HepG2 (cell line): ENCODE measurements around the gene PTGES. TPM values are rescaled to one million over a fixed set of nuclear protein-coding genes. Genes with fewer than 3 reads are reported as not detected.
A peak's percentile ranks its signal among the peaks of the same experiment; 100 is the strongest.

Source experiments
- ATAC-seq: fragments of 200-7000 bp; cut with Tn5 transposase; 3 replicates; pipeline ENCODE4 v1.9.1; 2020; ENCODE audit warnings: mild to moderate bottlenecking, moderate library complexity
- BruUV-seq: library from RNA; stranded (reverse); fragments of 400-500 nt; replicated peaks from 2 replicates; lab custom pipeline; 2021; lab: Mats Ljungman, UMichigan
- CTCF ChIA-PET: fragments of 300-600 bp; formaldehyde crosslinking; extraction: SDS; loops from one replicate; lab custom pipeline; 2021; ENCODE audit warnings: low total read pairs, inconsistent platforms, low intra/inter-chr PET ratio; lab: Yijun Ruan, JAX
- POLR2A ChIA-PET: fragments of 350-600 bp; sonication (Branson Sonifier 250); formaldehyde crosslinking; loops from one replicate; lab custom pipeline; 2020; ENCODE audit warnings: antibody characterized with exemption, inconsistent platforms; lab: Yijun Ruan, JAX
- DNase-seq: peaks from one replicate; pipeline ENCODE4 v3.0.0-alpha.2; 2015; ENCODE audit warnings: low spot score
- FAIRE-seq: peaks from 3 replicates; lab custom pipeline; 2011; peaks lifted over from hg19 to GRCh38; lab: Jason Lieb, UNC
- H2AFZ ChIP-seq: one replicate; pipeline ENCODE4 v1.6.1; 2011; ENCODE audit warnings: low read length, inconsistent platforms
- H3K27ac ChIP-seq: fragments of 300-600 bp; 3 replicates; pipeline ENCODE4 v1.8.0; 2011; ENCODE audit warnings: mixed run types, mild to moderate bottlenecking, mixed read lengths, low read length, inconsistent platforms; ENCODE audit not compliant: insufficient read depth; ENCODE audit errors: extremely low read length
- H3K27me3 ChIP-seq, 2 experiments: fragments of 200-600 bp in 1 of 2; 2 replicates in 1 of 2; 3 replicates in 1 of 2; pipeline versions ENCODE4 v1.6.0 to v1.8.0; 2011; ENCODE audit warnings: low read length in 2 of 2, mild to moderate bottlenecking in 2 of 2, moderate library complexity in 2 of 2, inconsistent platforms in 1 of 2; ENCODE audit not compliant: insufficient read depth in 2 of 2, control insufficient read depth in 1 of 2
- H3K36me3 ChIP-seq, 2 experiments: fragments of 200-600 bp in 1 of 2; replicated peaks in 1 of 2; 2 replicates in 1 of 2; 3 replicates in 1 of 2; pipeline versions ENCODE4 v1.5.1 to v1.8.0; 2011; ENCODE audit warnings: low read length in 2 of 2, inconsistent platforms in 1 of 2; ENCODE audit not compliant: insufficient read depth in 2 of 2, control insufficient read depth in 1 of 2
- H3K4me1 ChIP-seq: 2 replicates; pipeline ENCODE4 v1.5.1; 2012; ENCODE audit warnings: low read length, inconsistent platforms; ENCODE audit not compliant: insufficient read depth
- H3K4me2 ChIP-seq: 2 replicates; pipeline ENCODE4 v1.6.0; 2011; ENCODE audit warnings: low read depth, low read length, inconsistent platforms
- H3K4me3 ChIP-seq, 3 experiments: fragments of 200-600 bp in 1 of 3; sonication (generic), shearing (Covaris generic) in 1 of 3; replicated peaks in 1 of 3; 2 replicates each; pipeline ENCODE4 v1.5.1; 2011 to 2016; ENCODE audit warnings: low read length in 3 of 3, inconsistent platforms in 2 of 3, low read depth in 2 of 3, mild to moderate bottlenecking in 2 of 3, control low read depth in 1 of 3, mixed read lengths in 1 of 3; ENCODE audit not compliant: insufficient read depth in 1 of 3
- H3K79me2 ChIP-seq: one replicate; pipeline ENCODE4 v1.6.1; 2011; ENCODE audit warnings: low read length, inconsistent platforms; ENCODE audit not compliant: insufficient read depth
- H3K9ac ChIP-seq: 2 replicates; pipeline ENCODE4 v1.6.0; 2011; ENCODE audit warnings: mild to moderate bottlenecking, low read depth, low read length, inconsistent platforms; ENCODE audit not compliant: insufficient read depth
- H3K9me3 ChIP-seq: 2 replicates; pipeline ENCODE4 v1.5.1; 2012; ENCODE audit warnings: mild to moderate bottlenecking, low read length
- H4K20me1 ChIP-seq: 2 replicates; pipeline ENCODE4 v1.6.0; 2011; ENCODE audit warnings: inconsistent platforms, mild to moderate bottlenecking, low read length, moderate library complexity; ENCODE audit not compliant: insufficient read depth
- NFE2 ChIP-seq: sonication (generic); formaldehyde crosslinking; IDR thresholded peaks from 2 replicates; pipeline ENCODE4 v1.4.0; 2020; ENCODE audit warnings: missing genetic modification reagents
- SCMH1 ChIP-seq: sonication (generic); formaldehyde crosslinking; IDR thresholded peaks from 2 replicates; pipeline ENCODE4 v1.9.0; 2021; ENCODE audit warnings: missing genetic modification reagents, mild to moderate bottlenecking, borderline replicate concordance
- ZFP36L1 ChIP-seq: sonication (generic); formaldehyde crosslinking; IDR thresholded peaks from 2 replicates; pipeline ENCODE4 v1.8.0; 2022; ENCODE audit warnings: mild to moderate bottlenecking, missing genetic modification reagents, moderate library complexity
- ZNF496 ChIP-seq: sonication (generic); formaldehyde crosslinking; IDR thresholded peaks from 2 replicates; pipeline ENCODE4 v1.8.1; 2023; ENCODE audit warnings: mild to moderate bottlenecking, moderate library complexity, missing genetic modification reagents; ENCODE audit not compliant: insufficient replicate concordance
- ZNF777 ChIP-seq: sonication (generic); formaldehyde crosslinking; IDR thresholded peaks from 2 replicates; pipeline ENCODE4 v1.4.0; 2020; ENCODE audit warnings: missing genetic modification reagents
- WGBS: methylation state at CpG from one replicate; pipeline ENCODE4 v1.1.6; 2017; ENCODE audit warnings: low lambda C conversion rate; 5-methylcytosine and 5-hydroxymethylcytosine counted together
- in situ Hi-C: cut with HindIII; loops from 2 replicates; pipeline ENCODE4 v1.10.0; 2017; ENCODE audit warnings: low pct_unique_long_range_greater_than_20kb; ENCODE audit not compliant: extremely low pct_ligation_motif_present
- intact Hi-C: fragments of 100-400 bp; cut with micrococcal nuclease; formaldehyde crosslinking; loops from one replicate; pipeline ENCODE4 v1.10.0; 2022; ENCODE audit not compliant: unreplicated experiment
- polyA plus RNA-seq, 8 experiments: library from polyadenylated mRNA; depleted of rRNA in 3 of 8; stranded (reverse) in 7 of 8; unstranded in 1 of 8; fragments of >200 nt; fragmentation: Illumina TruSeq in 4 of 8; extraction: Trizol in 4 of 8; gene quantifications; 2 replicates each; pipeline versions ENCODE4 v1.2.1 to v1.2.3, GENCODE V29; 2011 to 2016; ENCODE audit warnings: low read depth in 4 of 8, missing spikeins in 1 of 8, mixed read lengths in 1 of 8; ENCODE audit not compliant: insufficient read depth in 1 of 8
- total RNA-seq, 5 experiments: library from RNA; depleted of rRNA; stranded (reverse); fragments of >200 nt; fragmentation: Illumina TruSeq; extraction: Trizol; gene quantifications; 2 replicates each; pipeline ENCODE4 v1.2.3, GENCODE V29; 2016; ENCODE audit warnings: low read depth in 1 of 5
- TF ChIP-seq, protein P1 (sequence below): sonication (generic); formaldehyde crosslinking; IDR thresholded peaks from 2 replicates; pipeline ENCODE4 v1.4.0; 2020; ENCODE audit warnings: missing genetic modification reagents
- TF ChIP-seq, protein P2 (sequence below): sonication (generic); formaldehyde crosslinking; IDR thresholded peaks from 2 replicates; pipeline ENCODE4 v1.5.0; 2020; ENCODE audit warnings: mild to moderate bottlenecking, missing genetic modification reagents, moderate library complexity
- TF ChIP-seq, protein P3 (sequence below): fragments of 450-650 bp; IDR thresholded peaks from 2 replicates; pipeline ENCODE4 v1.6.1; 2016
- TF ChIP-seq, protein P4 (sequence below): sonication (generic); formaldehyde crosslinking; IDR thresholded peaks from 2 replicates; pipeline ENCODE4 v1.8.0; 2022; ENCODE audit warnings: low read depth, missing genetic modification reagents
- TF ChIP-seq, protein P5 (sequence below): sonication (generic); formaldehyde crosslinking; IDR thresholded peaks from 2 replicates; pipeline ENCODE4 v1.4.0; 2020; ENCODE audit warnings: mild to moderate bottlenecking, missing genetic modification reagents, borderline replicate concordance

Gene PTGES
- total and polyA plus RNA-seq, 2 of the 13 experiments (the other 11 are each of a cell fraction or from before 2014, with no cell fraction given), result 0.07 TPM; not detected in 1

DNA sequence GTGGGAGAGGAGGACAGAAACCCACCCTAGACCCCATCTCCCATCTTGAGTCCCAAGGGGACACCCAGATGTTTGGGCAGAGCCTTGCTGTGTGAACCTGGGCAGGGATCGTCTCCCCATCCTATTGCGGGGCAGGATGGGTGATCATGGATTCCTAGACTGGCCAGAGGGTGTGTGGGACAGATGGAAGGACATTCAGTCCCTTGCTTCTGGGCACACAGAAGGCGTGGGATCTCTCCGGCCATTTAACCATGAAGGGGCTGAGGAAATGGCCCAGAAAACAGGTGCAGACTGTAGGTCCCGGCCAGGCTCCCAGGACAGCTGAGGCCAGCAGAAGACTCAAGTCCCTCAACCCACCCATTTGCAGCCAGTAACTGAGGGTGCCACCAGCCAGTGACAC, 29.9 kb downstream of the PTGES start (continued):
- TF ChIP-seq SCMH1 (CRISPR knock-in tag), result no peak
- TF ChIP-seq ZNF777, result no peak
- no peak for TF ChIP-seq ZFP36L1 (CRISPR knock-in tag)
- no peak for TF ChIP-seq ZNF496

DNA sequence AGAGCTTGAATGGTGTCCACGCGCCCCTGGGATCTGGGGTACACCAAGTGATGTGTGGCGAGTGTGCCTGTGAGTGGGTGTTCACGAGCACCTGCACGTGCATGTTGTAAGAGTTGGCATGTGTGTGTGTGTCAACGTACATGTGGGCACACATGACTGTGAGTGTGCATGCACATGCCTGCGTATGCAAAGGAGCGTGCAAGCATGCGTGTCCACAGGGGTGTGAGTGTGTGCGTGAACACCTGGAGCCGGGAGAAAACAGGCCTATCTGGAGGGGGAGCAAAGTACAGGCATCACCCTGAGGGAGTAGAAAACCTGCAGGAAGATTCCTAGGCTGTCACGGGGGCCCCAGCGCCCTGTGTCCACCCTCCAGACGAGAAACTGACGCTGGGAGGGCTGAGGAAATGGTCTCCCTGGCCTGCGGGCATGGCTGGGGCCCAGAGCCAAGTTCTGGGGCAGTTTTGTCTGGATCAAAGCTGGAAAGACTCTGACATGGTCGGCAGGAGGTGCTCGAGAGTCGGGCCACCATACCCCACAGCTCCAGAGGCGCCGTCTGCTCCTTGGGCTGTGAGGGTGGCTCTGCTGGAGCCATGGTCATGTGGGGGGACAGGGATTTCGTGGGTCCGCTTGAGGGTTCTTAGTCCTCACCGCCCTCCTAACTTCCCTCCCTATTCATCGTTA, 31.8 kb downstream of the PTGES start:
- no peak overlapping the region for H3K27ac ChIP-seq
- intact Hi-C loops, result no loop called here
- ATAC-seq (peak; percentile 70), DNase-seq (no peak), FAIRE-seq (no peak)
- ChIA-PET POLR2A (no interaction called here), CTCF (interaction anchor here (1.7 kb wide), 1 partner anchor 62 kb away, joined by 3 read pairs; no protein-coding TSS in a partner anchor)
- WGBS, result 30% methylated on average over 13 of the region's 25 CpGs
- no peaks in the 10 kb centered on the region for H3K9me3 ChIP-seq
- H2AFZ ChIP-seq, result no peak overlapping the region
- no peaks in the 10 kb centered on the region for H3K36me3 ChIP-seq
- BruUV-seq, result no TSS peak
- peaks cover 3 to 32% of the 10 kb centered on the region in 2 experiments; a peak in 4 of 5 replicates for H3K27me3 ChIP-seq
- no peaks in the 10 kb centered on the region for H4K20me1 ChIP-seq
- H3K4me2 ChIP-seq, result no peak overlapping the region
- H3K79me2 ChIP-seq, result no peaks in the 10 kb centered on the region
- H3K4me1 ChIP-seq, result no peaks in the 10 kb centered on the region
- H3K4me3 ChIP-seq, result no peak overlapping the region
- H3K9ac ChIP-seq, result no peak overlapping the region
- in situ Hi-C loops, result no loop called here
- TF ChIP-seq, protein P1, sequence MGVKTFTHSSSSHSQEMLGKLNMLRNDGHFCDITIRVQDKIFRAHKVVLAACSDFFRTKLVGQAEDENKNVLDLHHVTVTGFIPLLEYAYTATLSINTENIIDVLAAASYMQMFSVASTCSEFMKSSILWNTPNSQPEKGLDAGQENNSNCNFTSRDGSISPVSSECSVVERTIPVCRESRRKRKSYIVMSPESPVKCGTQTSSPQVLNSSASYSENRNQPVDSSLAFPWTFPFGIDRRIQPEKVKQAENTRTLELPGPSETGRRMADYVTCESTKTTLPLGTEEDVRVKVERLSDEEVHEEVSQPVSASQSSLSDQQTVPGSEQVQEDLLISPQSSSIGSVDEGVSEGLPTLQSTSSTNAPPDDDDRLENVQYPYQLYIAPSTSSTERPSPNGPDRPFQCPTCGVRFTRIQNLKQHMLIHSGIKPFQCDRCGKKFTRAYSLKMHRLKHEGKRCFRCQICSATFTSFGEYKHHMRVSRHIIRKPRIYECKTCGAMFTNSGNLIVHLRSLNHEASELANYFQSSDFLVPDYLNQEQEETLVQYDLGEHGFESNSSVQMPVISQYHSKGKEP, result no peak
- no peak for TF ChIP-seq NFE2
- TF ChIP-seq, protein P2, sequence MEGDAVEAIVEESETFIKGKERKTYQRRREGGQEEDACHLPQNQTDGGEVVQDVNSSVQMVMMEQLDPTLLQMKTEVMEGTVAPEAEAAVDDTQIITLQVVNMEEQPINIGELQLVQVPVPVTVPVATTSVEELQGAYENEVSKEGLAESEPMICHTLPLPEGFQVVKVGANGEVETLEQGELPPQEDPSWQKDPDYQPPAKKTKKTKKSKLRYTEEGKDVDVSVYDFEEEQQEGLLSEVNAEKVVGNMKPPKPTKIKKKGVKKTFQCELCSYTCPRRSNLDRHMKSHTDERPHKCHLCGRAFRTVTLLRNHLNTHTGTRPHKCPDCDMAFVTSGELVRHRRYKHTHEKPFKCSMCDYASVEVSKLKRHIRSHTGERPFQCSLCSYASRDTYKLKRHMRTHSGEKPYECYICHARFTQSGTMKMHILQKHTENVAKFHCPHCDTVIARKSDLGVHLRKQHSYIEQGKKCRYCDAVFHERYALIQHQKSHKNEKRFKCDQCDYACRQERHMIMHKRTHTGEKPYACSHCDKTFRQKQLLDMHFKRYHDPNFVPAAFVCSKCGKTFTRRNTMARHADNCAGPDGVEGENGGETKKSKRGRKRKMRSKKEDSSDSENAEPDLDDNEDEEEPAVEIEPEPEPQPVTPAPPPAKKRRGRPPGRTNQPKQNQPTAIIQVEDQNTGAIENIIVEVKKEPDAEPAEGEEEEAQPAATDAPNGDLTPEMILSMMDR (CRISPR knock-in tag), result peak; percentile 51
- TF ChIP-seq, protein P3, sequence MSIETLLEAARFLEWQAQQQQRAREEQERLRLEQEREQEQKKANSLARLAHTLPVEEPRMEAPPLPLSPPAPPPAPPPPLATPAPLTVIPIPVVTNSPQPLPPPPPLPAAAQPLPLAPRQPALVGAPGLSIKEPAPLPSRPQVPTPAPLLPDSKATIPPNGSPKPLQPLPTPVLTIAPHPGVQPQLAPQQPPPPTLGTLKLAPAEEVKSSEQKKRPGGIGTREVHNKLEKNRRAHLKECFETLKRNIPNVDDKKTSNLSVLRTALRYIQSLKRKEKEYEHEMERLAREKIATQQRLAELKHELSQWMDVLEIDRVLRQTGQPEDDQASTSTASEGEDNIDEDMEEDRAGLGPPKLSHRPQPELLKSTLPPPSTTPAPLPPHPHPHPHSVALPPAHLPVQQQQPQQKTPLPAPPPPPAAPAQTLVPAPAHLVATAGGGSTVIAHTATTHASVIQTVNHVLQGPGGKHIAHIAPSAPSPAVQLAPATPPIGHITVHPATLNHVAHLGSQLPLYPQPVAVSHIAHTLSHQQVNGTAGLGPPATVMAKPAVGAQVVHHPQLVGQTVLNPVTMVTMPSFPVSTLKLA, result peak; percentile 79
- TF ChIP-seq, protein P4, sequence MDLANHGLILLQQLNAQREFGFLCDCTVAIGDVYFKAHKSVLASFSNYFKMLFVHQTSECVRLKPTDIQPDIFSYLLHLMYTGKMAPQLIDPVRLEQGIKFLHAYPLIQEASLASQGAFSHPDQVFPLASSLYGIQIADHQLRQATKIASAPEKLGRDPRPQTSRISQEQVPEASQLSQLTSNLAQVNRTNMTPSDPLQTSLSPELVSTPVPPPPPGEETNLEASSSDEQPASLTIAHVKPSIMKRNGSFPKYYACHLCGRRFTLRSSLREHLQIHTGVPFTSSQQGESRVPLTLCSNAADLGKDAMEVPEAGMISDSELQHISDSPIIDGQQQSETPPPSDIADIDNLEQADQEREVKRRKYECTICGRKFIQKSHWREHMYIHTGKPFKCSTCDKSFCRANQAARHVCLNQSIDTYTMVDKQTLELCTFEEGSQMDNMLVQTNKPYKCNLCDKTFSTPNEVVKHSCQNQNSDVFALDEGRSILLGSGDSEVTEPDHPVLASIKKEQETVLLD (CRISPR knock-in tag), result no peak
- TF ChIP-seq, protein P5, sequence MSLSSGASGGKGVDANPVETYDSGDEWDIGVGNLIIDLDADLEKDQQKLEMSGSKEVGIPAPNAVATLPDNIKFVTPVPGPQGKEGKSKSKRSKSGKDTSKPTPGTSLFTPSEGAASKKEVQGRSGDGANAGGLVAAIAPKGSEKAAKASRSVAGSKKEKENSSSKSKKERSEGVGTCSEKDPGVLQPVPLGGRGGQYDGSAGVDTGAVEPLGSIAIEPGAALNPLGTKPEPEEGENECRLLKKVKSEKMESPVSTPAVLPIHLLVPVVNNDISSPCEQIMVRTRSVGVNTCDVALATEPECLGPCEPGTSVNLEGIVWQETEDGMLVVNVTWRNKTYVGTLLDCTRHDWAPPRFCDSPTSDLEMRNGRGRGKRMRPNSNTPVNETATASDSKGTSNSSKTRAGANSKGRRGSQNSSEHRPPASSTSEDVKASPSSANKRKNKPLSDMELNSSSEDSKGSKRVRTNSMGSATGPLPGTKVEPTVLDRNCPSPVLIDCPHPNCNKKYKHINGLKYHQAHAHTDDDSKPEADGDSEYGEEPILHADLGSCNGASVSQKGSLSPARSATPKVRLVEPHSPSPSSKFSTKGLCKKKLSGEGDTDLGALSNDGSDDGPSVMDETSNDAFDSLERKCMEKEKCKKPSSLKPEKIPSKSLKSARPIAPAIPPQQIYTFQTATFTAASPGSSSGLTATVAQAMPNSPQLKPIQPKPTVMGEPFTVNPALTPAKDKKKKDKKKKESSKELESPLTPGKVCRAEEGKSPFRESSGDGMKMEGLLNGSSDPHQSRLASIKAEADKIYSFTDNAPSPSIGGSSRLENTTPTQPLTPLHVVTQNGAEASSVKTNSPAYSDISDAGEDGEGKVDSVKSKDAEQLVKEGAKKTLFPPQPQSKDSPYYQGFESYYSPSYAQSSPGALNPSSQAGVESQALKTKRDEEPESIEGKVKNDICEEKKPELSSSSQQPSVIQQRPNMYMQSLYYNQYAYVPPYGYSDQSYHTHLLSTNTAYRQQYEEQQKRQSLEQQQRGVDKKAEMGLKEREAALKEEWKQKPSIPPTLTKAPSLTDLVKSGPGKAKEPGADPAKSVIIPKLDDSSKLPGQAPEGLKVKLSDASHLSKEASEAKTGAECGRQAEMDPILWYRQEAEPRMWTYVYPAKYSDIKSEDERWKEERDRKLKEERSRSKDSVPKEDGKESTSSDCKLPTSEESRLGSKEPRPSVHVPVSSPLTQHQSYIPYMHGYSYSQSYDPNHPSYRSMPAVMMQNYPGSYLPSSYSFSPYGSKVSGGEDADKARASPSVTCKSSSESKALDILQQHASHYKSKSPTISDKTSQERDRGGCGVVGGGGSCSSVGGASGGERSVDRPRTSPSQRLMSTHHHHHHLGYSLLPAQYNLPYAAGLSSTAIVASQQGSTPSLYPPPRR (CRISPR knock-in tag), result no peak
